GM12878 (cell line): ENCODE measurements around the gene COL9A3. TPM values are rescaled to one million over a fixed set of nuclear protein-coding genes. Genes with fewer than 3 reads are reported as not detected.

ENCODE experiments used
- ATAC-seq: fragments of 200-7000 bp; cut with Tn5 transposase; 3 replicates; pipeline ENCODE4 v1.9.1; 2020; ENCODE audit warnings: mild to moderate bottlenecking, moderate library complexity
- BruUV-seq: library from RNA; stranded (reverse); fragments of 400-500 nt; replicated peaks from 2 replicates; lab custom pipeline; 2021; lab: Mats Ljungman, UMichigan
- CTCF ChIA-PET: fragments of 300-600 bp; sonication (Branson Sonifier 250); formaldehyde crosslinking; extraction: SDS; loops from one replicate; lab custom pipeline; 2021; ENCODE audit warnings: inconsistent platforms; lab: Yijun Ruan, JAX
- POLR2A ChIA-PET: fragments of 350-600 bp; formaldehyde crosslinking; extraction: SDS; loops from one replicate; lab custom pipeline; 2021; ENCODE audit warnings: inconsistent platforms; lab: Charles Lee
- RAD21 ChIA-PET: fragments of 300-600 bp; sonication (Branson Sonifier 250); formaldehyde crosslinking; loops from one replicate; lab custom pipeline; 2023; ENCODE audit warnings: antibody characterized with exemption; ENCODE audit not compliant: unreplicated experiment; lab: Charles Lee
- SMC1A ChIA-PET: fragments of 300-600 bp; sonication (Branson Sonifier 250); formaldehyde crosslinking; loops from one replicate; lab custom pipeline; 2023; ENCODE audit not compliant: unreplicated experiment, uncharacterized antibody; lab: Charles Lee
- DNase-seq: peaks from one replicate; pipeline ENCODE4 v3.0.0-alpha.2; 2011; ENCODE audit warnings: low read depth, low spot score
- FAIRE-seq: peaks from 3 replicates; lab custom pipeline; 2011; peaks lifted over from hg19 to GRCh38; lab: Jason Lieb, UNC
- H2AFZ ChIP-seq: 2 replicates; pipeline ENCODE4 v1.6.0; 2011; ENCODE audit warnings: low read depth, low read length, control low read depth; ENCODE audit not compliant: control insufficient read depth
- H3K27ac ChIP-seq: 2 replicates; pipeline ENCODE4 v1.5.1; 2011; ENCODE audit warnings: control low read depth; ENCODE audit not compliant: control insufficient read depth, insufficient read depth
- H3K27me3 ChIP-seq, 2 experiments: replicated peaks in 1 of 2; 2 replicates each; pipeline versions ENCODE4 v1.6.0 to v1.6.1; 2011; ENCODE audit warnings: low read length in 1 of 2; ENCODE audit not compliant: control insufficient read depth in 2 of 2, insufficient read depth in 2 of 2
- H3K36me3 ChIP-seq, 2 experiments: 2 replicates each; pipeline ENCODE4 v1.5.1; 2011; ENCODE audit warnings: low read length in 1 of 2; ENCODE audit not compliant: control insufficient read depth in 2 of 2, insufficient read depth in 2 of 2
- H3K4me1 ChIP-seq: 2 replicates; pipeline ENCODE4 v1.6.1; 2011; ENCODE audit warnings: mild to moderate bottlenecking, low read length, moderate library complexity, mixed read lengths; ENCODE audit not compliant: control insufficient read depth, insufficient read depth
- H3K4me2 ChIP-seq: 2 replicates; pipeline ENCODE4 v1.6.0; 2011; ENCODE audit warnings: control low read depth; ENCODE audit not compliant: control insufficient read depth, insufficient read depth
- H3K4me3 ChIP-seq: fragments of 200-600 bp; sonication (generic); 2 replicates; pipeline ENCODE4 v1.5.1; 2016
- H3K79me2 ChIP-seq: 2 replicates; pipeline ENCODE4 v1.6.0; 2011; ENCODE audit warnings: low read length; ENCODE audit not compliant: control insufficient read depth, insufficient read depth
- H3K9ac ChIP-seq: 2 replicates; pipeline ENCODE4 v1.8.0; 2011; ENCODE audit warnings: low read length, control low read depth, mixed read lengths; ENCODE audit not compliant: control insufficient read depth, insufficient read depth
- H3K9me3 ChIP-seq: replicated peaks from 3 replicates; pipeline ENCODE4 v1.5.1; 2011; ENCODE audit warnings: mild to moderate bottlenecking, low read length; ENCODE audit not compliant: control insufficient read depth, insufficient read depth
- H4K20me1 ChIP-seq: 2 replicates; pipeline ENCODE4 v1.6.0; 2011; ENCODE audit not compliant: control insufficient read depth, insufficient read depth
- CBX5 ChIP-seq: sonication (generic); IDR thresholded peaks from 2 replicates; pipeline ENCODE4 v1.6.1; 2016; ENCODE audit warnings: low read depth, moderate library complexity, mild to moderate bottlenecking, inconsistent platforms
- CEBPB ChIP-seq, 2 experiments: fragments of 150-350 bp in 1 of 2; IDR thresholded peaks; 2 replicates each; pipeline ENCODE4 v1.6.1; 2012 to 2014; ENCODE audit warnings: low read depth in 2 of 2, low read length in 2 of 2, borderline replicate concordance in 1 of 2, inconsistent platforms in 1 of 2
- EED ChIP-seq: sonication (generic); IDR thresholded peaks from 2 replicates; pipeline ENCODE4 v1.6.1; 2016; ENCODE audit warnings: antibody characterized with exemption, low read depth
- ELK1 ChIP-seq: IDR thresholded peaks from 2 replicates; pipeline ENCODE4 v1.6.1; 2012; ENCODE audit warnings: low read depth, low read length, improper control_type of control experiment
- FOS ChIP-seq: IDR thresholded peaks from 3 replicates; pipeline ENCODE4 v1.6.1; 2011; ENCODE audit warnings: borderline replicate concordance; ENCODE audit not compliant: insufficient read length; ENCODE audit errors: extremely low read depth
- SP1 ChIP-seq: IDR thresholded peaks from one replicate; pipeline ENCODE4 v1.6.1; 2011; ENCODE audit warnings: low read depth, low read length
- TCF12 ChIP-seq: IDR thresholded peaks from 2 replicates; pipeline ENCODE4 v1.6.1; 2011; ENCODE audit warnings: low read depth, mild to moderate bottlenecking, low read length
- USF1 ChIP-seq: IDR thresholded peaks from 2 replicates; pipeline ENCODE4 v1.6.1; 2011; ENCODE audit warnings: borderline replicate concordance, low read depth, mild to moderate bottlenecking, moderate library complexity, mixed read lengths, low read length; ENCODE audit not compliant: insufficient read depth; ENCODE audit errors: extremely low read length
- ZNF207 ChIP-seq: fragments of 450-650 bp; IDR thresholded peaks from 2 replicates; pipeline ENCODE4 v1.6.1; 2014; ENCODE audit warnings: antibody characterized with exemption, mild to moderate bottlenecking, borderline replicate concordance
- WGBS: methylation state at CpG from one replicate; pipeline ENCODE4 v1.1.6; 2016; ENCODE audit warnings: low lambda C conversion rate; ENCODE audit not compliant: insufficient replicate concordance, insufficient coverage; ENCODE audit errors: missing lambda C conversion rate; 5-methylcytosine and 5-hydroxymethylcytosine counted together
- in situ Hi-C: fragments of 300-500 bp; cut with MboI; formaldehyde crosslinking; loops from 9 replicates; pipeline ENCODE4 v1.14.3; 2018; ENCODE audit warnings: mixed read lengths
- intact Hi-C: fragments of 100-400 bp; cut with micrococcal nuclease; formaldehyde crosslinking; loops from one replicate; pipeline ENCODE4 v1.14.2; 2022; ENCODE audit not compliant: unreplicated experiment
- polyA plus RNA-seq, 11 experiments: library from polyadenylated mRNA; depleted of rRNA in 4 of 11; unstranded in 6 of 11; stranded (reverse) in 5 of 11; fragments of >200 nt; fragmentation: Nextera tagmentation in 4 of 11; fragmentation: Illumina TruSeq in 1 of 11; extraction: Ambion mirVana in 4 of 11; extraction: Trizol in 1 of 11; gene quantifications; 1 replicate in 1 of 11; 2 replicates in 10 of 11; pipeline versions ENCODE4 v1.2.1 to v1.2.3, GENCODE V29; 2011 to 2016; ENCODE audit warnings: inconsistent platforms in 2 of 11, missing spikeins in 2 of 11, low read depth in 1 of 11
- total RNA-seq, 4 experiments: library from RNA; depleted of rRNA in 3 of 4; stranded (reverse); fragments of >200 nt in 3 of 4; fragmentation: Illumina TruSeq in 1 of 4; extraction: Trizol in 1 of 4; gene quantifications; 2 replicates each; pipeline versions ENCODE4 v1.2.1 to v1.2.3, GENCODE V29; 2013 to 2021
- TF ChIP-seq, protein P1 (sequence below): IDR thresholded peaks from 2 replicates; pipeline ENCODE4 v1.6.1; 2012; ENCODE audit warnings: low read depth, low read length, improper control_type of control experiment
- TF ChIP-seq, protein P2 (sequence below): fragments of 450-650 bp; IDR thresholded peaks from 2 replicates; pipeline ENCODE4 v1.6.1; 2017; ENCODE audit warnings: mild to moderate bottlenecking, low read depth, inconsistent platforms; ENCODE audit not compliant: poor library complexity, severe bottlenecking
- TF ChIP-seq, protein P3 (sequence below): fragments of 450-650 bp; formaldehyde crosslinking; IDR thresholded peaks from 2 replicates; pipeline ENCODE4 v1.4.0; 2020; ENCODE audit warnings: mild to moderate bottlenecking, moderate library complexity

COL9A3 gene
- total and polyA plus RNA-seq, 10 of the 15 experiments (the other 5 are each of a cell fraction or from before 2014, with no cell fraction given): 0.09 to 1.7 (median 0.63) TPM; not detected in 1

DNA sequence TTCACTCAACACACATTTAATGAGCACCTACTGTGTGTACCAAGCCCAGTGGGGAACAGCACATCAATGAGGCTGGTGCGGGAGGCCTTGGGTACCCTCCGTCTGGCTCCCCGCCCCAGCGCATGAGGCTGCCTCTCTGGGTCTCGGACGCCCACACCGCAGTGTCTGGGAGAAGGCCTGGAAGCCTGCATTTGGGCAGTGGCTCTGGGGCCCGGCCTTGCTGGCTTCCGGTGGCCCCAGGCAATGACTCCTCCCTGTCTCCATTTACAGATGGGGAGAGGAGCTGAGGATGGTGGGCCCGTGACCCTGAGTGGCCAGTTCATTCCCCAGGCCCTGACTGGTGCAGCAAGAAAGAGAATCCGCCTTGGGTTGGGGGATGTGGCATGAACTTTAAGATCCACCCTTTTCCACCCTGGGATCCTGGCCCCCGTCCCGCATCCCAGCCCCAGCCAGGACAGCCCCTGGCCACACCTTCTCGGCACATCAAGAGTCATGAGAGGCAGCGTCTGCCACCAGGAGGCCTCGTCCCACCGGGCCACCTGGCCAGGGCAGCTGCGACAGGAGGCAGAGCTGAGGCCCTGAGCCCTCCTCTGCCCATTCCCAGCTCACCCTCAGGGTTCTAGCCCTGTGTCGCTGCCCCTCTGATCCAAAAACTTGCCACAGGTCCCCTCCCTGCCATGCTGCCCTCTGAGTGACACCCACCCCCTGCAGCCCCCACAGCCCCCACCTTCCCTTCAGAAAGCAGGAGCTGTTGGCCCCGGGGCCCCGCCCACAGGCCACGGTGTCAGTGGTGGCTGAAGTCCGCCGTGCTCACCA, 38.0 kb upstream of the COL9A3 start:
- no peak for FAIRE-seq
- CTCF ChIA-PET: interaction anchor here (1.0 kb wide), 1 partner anchor 13 kb away, joined by 3 read pairs; no protein-coding TSS in a partner anchor
- Histone ChIP-seq H2AFZ (no peak overlapping the region), H3K9me3 (no peaks in the 10 kb centered on the region; the same call in 2 of the 3 replicates), H3K36me3 (no peaks in the 10 kb centered on the region), H3K9ac (no peak overlapping the region), H3K4me2 (no peak overlapping the region), H4K20me1 (no peaks in the 10 kb centered on the region), H3K4me3 (no peak overlapping the region), H3K27me3 (peaks cover 0 to 1% of the 10 kb centered on the region in 2 experiments; a peak in 1 of 4 replicates), H3K4me1 (peaks cover 10% of the 10 kb centered on the region), H3K27ac (no peak overlapping the region), H3K79me2 (no peaks in the 10 kb centered on the region)
- ATAC-seq: no peak
- no TSS peak for BruUV-seq
- RAD21 ChIA-PET: no interaction called here
- intact Hi-C loops: no loop called here
- POLR2A ChIA-PET: no interaction called here
- in situ Hi-C loops: loop anchor here (5.0 kb wide), 1 partner anchor 48 kb away; no protein-coding TSS in a partner anchor
- SMC1A ChIA-PET: no interaction called here
- 73% methylated on average over 23 of the region's 24 CpGs for WGBS
- DNase-seq: no peak
- TF ChIP-seq, protein P1, sequence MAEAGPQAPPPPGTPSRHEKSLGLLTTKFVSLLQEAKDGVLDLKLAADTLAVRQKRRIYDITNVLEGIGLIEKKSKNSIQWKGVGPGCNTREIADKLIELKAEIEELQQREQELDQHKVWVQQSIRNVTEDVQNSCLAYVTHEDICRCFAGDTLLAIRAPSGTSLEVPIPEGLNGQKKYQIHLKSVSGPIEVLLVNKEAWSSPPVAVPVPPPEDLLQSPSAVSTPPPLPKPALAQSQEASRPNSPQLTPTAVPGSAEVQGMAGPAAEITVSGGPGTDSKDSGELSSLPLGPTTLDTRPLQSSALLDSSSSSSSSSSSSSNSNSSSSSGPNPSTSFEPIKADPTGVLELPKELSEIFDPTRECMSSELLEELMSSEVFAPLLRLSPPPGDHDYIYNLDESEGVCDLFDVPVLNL: no peak
- TF ChIP-seq CEBPB (IDR thresholded peaks at IDR 0.05; ENCODE audit: borderline replicate concordance in 1 of 2, low read depth in 2 of 2, low read length in 2 of 2) (no peak), ELK1 (no peak), EED (no peak), CBX5 (no peak), USF1 (no peak), FOS (no peak), ZNF207 (no peak), SP1 (no peak), TCF12 (no peak)
- TF ChIP-seq, protein P2, sequence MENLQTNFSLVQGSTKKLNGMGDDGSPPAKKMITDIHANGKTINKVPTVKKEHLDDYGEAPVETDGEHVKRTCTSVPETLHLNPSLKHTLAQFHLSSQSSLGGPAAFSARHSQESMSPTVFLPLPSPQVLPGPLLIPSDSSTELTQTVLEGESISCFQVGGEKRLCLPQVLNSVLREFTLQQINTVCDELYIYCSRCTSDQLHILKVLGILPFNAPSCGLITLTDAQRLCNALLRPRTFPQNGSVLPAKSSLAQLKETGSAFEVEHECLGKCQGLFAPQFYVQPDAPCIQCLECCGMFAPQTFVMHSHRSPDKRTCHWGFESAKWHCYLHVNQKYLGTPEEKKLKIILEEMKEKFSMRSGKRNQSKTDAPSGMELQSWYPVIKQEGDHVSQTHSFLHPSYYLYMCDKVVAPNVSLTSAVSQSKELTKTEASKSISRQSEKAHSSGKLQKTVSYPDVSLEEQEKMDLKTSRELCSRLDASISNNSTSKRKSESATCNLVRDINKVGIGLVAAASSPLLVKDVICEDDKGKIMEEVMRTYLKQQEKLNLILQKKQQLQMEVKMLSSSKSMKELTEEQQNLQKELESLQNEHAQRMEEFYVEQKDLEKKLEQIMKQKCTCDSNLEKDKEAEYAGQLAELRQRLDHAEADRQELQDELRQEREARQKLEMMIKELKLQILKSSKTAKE: no peak
- TF ChIP-seq, protein P3, sequence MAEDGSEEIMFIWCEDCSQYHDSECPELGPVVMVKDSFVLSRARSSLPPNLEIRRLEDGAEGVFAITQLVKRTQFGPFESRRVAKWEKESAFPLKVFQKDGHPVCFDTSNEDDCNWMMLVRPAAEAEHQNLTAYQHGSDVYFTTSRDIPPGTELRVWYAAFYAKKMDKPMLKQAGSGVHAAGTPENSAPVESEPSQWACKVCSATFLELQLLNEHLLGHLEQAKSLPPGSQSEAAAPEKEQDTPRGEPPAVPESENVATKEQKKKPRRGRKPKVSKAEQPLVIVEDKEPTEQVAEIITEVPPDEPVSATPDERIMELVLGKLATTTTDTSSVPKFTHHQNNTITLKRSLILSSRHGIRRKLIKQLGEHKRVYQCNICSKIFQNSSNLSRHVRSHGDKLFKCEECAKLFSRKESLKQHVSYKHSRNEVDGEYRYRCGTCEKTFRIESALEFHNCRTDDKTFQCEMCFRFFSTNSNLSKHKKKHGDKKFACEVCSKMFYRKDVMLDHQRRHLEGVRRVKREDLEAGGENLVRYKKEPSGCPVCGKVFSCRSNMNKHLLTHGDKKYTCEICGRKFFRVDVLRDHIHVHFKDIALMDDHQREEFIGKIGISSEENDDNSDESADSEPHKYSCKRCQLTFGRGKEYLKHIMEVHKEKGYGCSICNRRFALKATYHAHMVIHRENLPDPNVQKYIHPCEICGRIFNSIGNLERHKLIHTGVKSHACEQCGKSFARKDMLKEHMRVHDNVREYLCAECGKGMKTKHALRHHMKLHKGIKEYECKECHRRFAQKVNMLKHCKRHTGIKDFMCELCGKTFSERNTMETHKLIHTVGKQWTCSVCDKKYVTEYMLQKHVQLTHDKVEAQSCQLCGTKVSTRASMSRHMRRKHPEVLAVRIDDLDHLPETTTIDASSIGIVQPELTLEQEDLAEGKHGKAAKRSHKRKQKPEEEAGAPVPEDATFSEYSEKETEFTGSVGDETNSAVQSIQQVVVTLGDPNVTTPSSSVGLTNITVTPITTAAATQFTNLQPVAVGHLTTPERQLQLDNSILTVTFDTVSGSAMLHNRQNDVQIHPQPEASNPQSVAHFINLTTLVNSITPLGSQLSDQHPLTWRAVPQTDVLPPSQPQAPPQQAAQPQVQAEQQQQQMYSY: no peak
